ENCODE measurements around the gene ARHGAP22.
A peak's percentile ranks its signal among the peaks of the same experiment; 100 is the strongest.

Gene ARHGAP22

GRCh38 chr10:48503293-48503911, 101.5 kb downstream of the ARHGAP22 start:
- H3K36me3 Mint-ChIP-seq, result peaks cover 0 to 2% of the 10 kb centered on the region in 2 donors
- H3K27ac Mint-ChIP-seq, result no peak overlapping the region
- DNase-seq (no peak), ATAC-seq (replicated peaks) (no peak)
- H3K4me3 Mint-ChIP-seq, result no peak overlapping the region
- H3K9me3 Mint-ChIP-seq, result no peaks in the 10 kb centered on the region
- peaks cover 0 to 11% of the 10 kb centered on the region in 2 donors for H3K27me3 Mint-ChIP-seq
- H3K4me1 Mint-ChIP-seq, result peaks cover 30 to 52% of the 10 kb centered on the region in 2 donors

DNA sequence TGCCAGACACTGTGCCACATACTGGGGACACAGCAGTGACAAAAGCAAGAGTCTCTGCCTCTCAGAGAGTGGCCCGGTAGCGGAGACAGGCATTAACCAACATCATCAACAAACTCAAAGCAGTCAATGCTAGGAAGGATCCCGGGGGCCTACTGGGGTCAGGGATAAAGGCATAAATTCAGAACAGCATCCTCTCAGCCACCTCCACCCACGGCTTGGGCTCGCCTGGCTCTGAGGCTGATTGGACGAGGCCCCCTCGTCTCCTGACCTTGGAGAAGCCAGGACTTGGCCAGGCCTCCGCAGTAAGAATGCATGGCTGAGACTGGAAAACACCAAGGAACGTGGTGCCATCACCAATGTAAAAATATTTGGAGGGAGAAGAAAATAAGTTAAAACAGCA, 102.1 kb downstream of the ARHGAP22 start:
- ATAC-seq (replicated peaks) (no peak), DNase-seq (no peak)
- Mint-ChIP-seq H3K4me1 (peaks cover 30 to 52% of the 10 kb centered on the region in 2 donors), H3K9me3 (no peaks in the 10 kb centered on the region), H3K4me3 (no peak overlapping the region), H3K27ac (no peak overlapping the region), H3K27me3 (peaks cover 0 to 12% of the 10 kb centered on the region in 2 donors), H3K36me3 (peaks cover 0 to 2% of the 10 kb centered on the region in 2 donors)

DNA sequence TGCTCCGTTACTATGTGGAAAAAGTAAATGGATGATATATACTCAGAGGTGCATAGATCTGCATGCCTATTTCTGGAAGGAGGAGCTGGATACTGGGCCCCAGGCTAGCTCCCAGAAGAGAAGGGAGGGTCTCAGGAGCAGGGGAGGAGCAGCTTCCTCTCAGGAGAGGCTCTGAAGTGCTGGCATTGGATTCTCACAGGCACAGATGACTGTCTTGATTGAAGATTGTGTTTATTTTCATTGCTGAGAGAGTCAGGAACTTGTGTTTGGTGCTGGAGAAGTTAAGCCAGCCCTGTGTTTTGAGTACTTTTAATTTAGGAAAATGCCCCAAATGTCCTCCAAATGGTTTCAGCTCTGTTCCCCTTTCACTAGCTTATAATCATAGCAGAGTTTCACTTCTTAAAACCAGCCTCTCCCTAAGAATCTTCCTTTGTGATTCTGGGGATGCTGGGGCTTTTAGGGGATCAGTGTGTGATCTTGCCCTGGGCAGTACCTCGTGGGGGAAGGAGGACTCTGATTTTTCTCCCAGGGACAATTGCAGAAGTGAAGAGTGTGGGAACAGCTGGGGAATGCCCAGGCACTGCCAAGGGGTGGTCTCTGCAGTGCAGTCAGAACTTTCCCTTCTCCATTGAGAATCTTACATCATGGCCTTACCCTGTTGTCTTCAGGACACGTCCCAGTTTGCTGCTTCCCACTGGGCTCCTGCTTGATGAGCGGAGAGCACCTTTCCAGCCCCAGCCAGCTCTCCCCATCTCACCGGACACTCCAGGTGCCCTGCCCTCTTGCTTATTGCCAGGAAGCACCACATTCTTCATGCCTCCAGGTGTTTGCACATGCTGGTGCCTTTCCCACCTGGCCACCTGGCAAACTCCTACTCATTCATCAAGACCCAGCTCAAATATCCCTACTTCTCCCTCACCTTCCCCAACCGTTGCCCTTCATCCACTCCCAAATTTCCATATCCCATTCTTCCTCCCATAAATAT, 102.8 kb downstream of the ARHGAP22 start:
- no peak overlapping the region for H3K4me3 Mint-ChIP-seq
- H3K27me3 Mint-ChIP-seq, result peaks cover 0 to 14% of the 10 kb centered on the region in 2 donors
- no peak overlapping the region for H3K27ac Mint-ChIP-seq
- DNase-seq (no peak), ATAC-seq (replicated peaks) (peak; percentile 49 to 67)
- peaks cover 0 to 4% of the 10 kb centered on the region in 2 donors for H3K36me3 Mint-ChIP-seq
- H3K9me3 Mint-ChIP-seq, result no peaks in the 10 kb centered on the region
- H3K4me1 Mint-ChIP-seq, result peaks cover 26 to 46% of the 10 kb centered on the region in 2 donors

DNA sequence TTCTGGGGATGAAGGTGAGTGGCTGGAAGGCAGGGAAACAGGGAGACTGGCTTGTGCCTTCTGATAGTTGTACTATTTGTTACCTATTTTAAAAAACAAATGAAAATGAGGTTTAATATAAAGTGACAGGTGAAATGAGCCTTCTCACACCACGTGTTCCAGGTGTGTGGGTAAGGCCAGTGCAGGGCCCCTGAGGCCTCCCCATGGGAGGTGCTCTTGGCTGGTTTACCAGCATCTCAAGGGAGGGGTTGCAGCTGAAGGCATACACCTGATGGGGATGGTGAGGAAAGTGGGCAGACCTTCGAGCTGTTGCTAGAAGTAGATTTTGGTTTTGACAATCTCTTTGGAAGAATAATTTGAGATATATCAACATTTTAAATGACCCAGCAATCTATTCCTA, 103.6 kb downstream of the ARHGAP22 start:
- Mint-ChIP-seq H3K27me3 (peaks cover 0 to 16% of the 10 kb centered on the region in 2 donors), H3K4me3 (no peak overlapping the region), H3K4me1 (peaks cover 25 to 42% of the 10 kb centered on the region in 2 donors), H3K9me3 (no peaks in the 10 kb centered on the region), H3K36me3 (peaks cover 0 to 7% of the 10 kb centered on the region in 2 donors), H3K27ac (peak overlapping the region; percentile 0)
- ATAC-seq (replicated peaks) (no peak), DNase-seq (no peak)

- Mint-ChIP-seq H3K4me3 (no peak overlapping the region), H3K27ac (peak overlapping the region; percentile 0), H3K27me3 (peaks cover 0 to 13% of the 10 kb centered on the region in 2 donors), H3K36me3 (peaks cover 0 to 7% of the 10 kb centered on the region in 2 donors), H3K9me3 (no peaks in the 10 kb centered on the region), H3K4me1 (peaks cover 23 to 38% of the 10 kb centered on the region in 2 donors)
- DNase-seq (no peak), ATAC-seq (replicated peaks) (no peak)
Observed at GRCh38 chr10:48500771-48501170, 104.1 kb downstream of the ARHGAP22 start.

DNA sequence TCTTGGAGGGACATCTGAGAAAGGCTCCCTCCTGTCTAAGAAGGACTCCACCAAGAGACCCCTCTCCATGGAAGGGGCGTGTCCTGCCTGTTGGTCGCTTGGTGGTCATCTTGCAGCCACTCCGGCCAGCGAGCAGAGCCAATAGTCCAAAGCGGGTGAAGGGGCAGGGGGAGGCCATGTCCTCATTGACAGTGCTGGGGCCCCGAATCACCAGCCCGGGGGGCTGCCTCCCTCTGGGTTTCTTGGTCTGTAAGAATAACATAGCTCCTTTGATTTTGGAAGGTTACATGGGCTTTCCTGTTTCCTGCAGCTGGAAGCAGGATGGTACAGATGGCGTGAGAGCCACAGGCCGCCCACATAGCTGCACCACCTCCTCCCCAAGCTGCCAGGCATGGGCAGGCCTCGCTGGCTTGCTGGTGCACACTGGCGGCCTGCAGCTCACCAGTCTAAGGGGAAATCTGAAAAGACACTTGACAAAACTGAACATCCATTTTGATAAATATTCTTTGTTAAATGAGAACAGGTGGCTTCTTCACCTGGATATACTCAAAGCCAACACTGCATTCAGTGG, 105.8 kb downstream of the ARHGAP22 start:
- H3K27ac Mint-ChIP-seq, result no peak overlapping the region
- H3K4me3 Mint-ChIP-seq, result no peak overlapping the region
- peaks cover 10 to 17% of the 10 kb centered on the region in 2 donors for H3K27me3 Mint-ChIP-seq
- ATAC-seq (replicated peaks), result no peak
- peaks cover 0 to 9% of the 10 kb centered on the region in 2 donors for H3K36me3 Mint-ChIP-seq
- no peak for DNase-seq
- H3K4me1 Mint-ChIP-seq, result peaks cover 22 to 38% of the 10 kb centered on the region in 2 donors
- no peaks in the 10 kb centered on the region for H3K9me3 Mint-ChIP-seq

- Mint-ChIP-seq H3K4me1 (peaks cover 22 to 47% of the 10 kb centered on the region in 2 donors), H3K27me3 (peaks cover 10 to 24% of the 10 kb centered on the region in 2 donors), H3K4me3 (no peak overlapping the region), H3K9me3 (no peaks in the 10 kb centered on the region), H3K36me3 (peaks cover 0 to 9% of the 10 kb centered on the region in 2 donors), H3K27ac (no peak overlapping the region)
- DNase-seq, result no peak
- no peak for ATAC-seq (replicated peaks)
Observed at GRCh38 chr10:48497780-48498770, 106.8 kb downstream of the ARHGAP22 start.

DNA sequence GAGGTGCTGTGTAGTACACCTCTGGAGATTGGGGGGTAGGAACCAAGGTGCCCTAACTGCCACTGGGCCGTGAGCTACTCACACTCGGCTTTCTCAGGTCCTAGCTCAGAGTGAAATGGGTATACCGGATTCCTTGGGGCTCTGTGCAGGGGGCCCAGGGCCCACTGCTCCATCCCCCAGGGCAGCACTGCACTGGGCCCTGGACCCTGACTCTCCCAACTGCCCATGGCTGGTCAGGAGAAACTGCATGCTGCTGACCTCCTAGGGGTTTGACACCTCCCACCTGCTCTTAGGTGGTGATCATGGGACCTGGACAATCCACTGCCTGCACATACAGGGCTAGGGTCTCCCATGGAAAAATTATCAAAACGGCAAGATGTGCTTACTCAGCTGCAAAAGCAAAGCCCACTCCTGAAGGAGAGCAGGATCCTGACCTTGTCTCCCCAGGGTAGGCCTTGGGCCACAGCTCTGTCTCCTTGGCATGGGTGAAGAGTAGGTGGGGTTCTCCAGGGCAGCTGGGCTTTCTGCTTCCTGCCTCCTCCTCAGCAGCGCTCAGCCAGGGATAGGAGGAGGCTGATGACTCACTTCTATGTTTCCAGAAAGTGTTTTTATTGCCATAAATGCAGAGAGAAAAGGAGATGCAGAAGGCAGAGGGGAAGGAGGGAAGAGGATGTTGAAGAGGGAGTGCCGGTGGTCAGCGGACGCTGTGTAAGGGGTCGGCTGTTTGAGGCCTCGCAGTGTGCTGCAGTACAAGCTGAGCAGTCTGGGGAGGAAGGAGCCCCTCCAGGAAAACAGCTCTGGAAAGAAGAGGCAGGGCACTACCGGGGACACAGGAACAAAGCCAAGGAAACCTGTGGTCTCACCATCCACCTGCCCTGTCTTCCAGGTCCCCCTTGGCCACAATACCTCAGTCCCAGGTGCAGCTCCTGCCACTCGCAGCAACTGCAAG, 107.8 kb downstream of the ARHGAP22 start:
- H3K27me3 Mint-ChIP-seq, result peaks cover 10 to 24% of the 10 kb centered on the region in 2 donors
- peaks cover 16 to 38% of the 10 kb centered on the region in 2 donors for H3K4me1 Mint-ChIP-seq
- H3K36me3 Mint-ChIP-seq, result peaks cover 0 to 9% of the 10 kb centered on the region in 2 donors
- ATAC-seq (replicated peaks) (no peak), DNase-seq (no peak)
- H3K27ac Mint-ChIP-seq, result no peak overlapping the region
- H3K4me3 Mint-ChIP-seq, result no peak overlapping the region
- no peaks in the 10 kb centered on the region for H3K9me3 Mint-ChIP-seq

DNA sequence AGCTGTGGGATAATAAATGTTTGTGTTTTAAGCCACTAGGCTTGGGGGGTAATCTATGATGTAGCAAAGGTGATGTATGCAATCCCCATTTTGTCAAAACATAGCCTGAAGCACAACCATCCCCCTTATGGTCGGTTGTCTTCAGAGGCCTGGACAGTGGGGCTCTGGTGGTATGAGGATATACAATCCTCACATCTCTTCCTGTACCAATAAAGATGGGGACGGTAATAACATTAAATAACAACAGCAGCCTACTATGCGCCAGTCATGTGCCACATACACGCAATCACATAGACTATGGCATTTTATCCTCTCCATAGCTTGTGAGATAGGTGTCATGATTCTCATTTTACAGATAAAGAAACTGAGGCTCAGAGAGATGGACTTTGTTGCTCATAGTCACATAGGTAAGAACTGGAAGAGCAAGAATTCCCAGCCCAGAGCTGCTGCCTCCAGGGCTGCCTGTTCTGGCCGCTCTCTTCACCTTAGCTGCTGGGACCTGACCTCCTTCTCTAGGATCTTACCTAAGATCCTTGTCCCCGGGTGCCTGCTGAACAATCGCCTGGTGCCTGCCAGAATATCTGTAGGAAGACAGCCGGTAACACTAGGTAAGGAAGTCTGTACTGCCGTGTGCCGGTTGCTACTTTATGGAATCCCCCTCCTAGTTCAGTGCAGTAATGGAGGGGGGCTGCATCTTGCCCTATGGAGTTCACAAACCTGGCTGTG, 108.6 kb downstream of the ARHGAP22 start:
- H3K36me3 Mint-ChIP-seq, result peaks cover 0 to 9% of the 10 kb centered on the region in 2 donors
- no peaks in the 10 kb centered on the region for H3K9me3 Mint-ChIP-seq
- H3K27ac Mint-ChIP-seq, result no peak overlapping the region
- ATAC-seq (replicated peaks) (no peak), DNase-seq (no peak)
- peaks cover 10 to 27% of the 10 kb centered on the region in 2 donors for H3K27me3 Mint-ChIP-seq
- peaks cover 10 to 32% of the 10 kb centered on the region in 2 donors for H3K4me1 Mint-ChIP-seq
- H3K4me3 Mint-ChIP-seq, result no peak overlapping the region

- Mint-ChIP-seq H3K27ac (no peak overlapping the region), H3K4me3 (no peak overlapping the region), H3K9me3 (no peaks in the 10 kb centered on the region), H3K27me3 (peaks cover 10 to 34% of the 10 kb centered on the region in 2 donors), H3K36me3 (peaks cover 0 to 11% of the 10 kb centered on the region in 2 donors), H3K4me1 (peaks cover 5 to 24% of the 10 kb centered on the region in 2 donors)
- ATAC-seq (replicated peaks), result no peak
- no peak for DNase-seq
Observed at GRCh38 chr10:48495282-48496045, 109.4 kb downstream of the ARHGAP22 start.

- DNase-seq (no peak), ATAC-seq (replicated peaks) (no peak)
- Mint-ChIP-seq H3K4me1 (peaks cover 2 to 20% of the 10 kb centered on the region in 2 donors), H3K9me3 (no peaks in the 10 kb centered on the region), H3K27me3 (peaks cover 10 to 34% of the 10 kb centered on the region in 2 donors), H3K4me3 (no peak overlapping the region), H3K27ac (no peak overlapping the region), H3K36me3 (peaks cover 0 to 11% of the 10 kb centered on the region in 2 donors)
Observed at GRCh38 chr10:48494611-48495010, 110.3 kb downstream of the ARHGAP22 start.

Measured in stimulated activated naive B cell treated with anti-CD40 and anti-IgM and Interleukin-4, amounts not matched to agents 10 μg/mL and 1 μg/mL and 100 μg/mL, for 72 hours (primary cell).